TTC549 (cell line): ENCODE results near the gene SEC22C.
"Not testable (repeated sequence)": the region's sequence is repeated elsewhere in the genome, so short reads cannot be mapped to it uniquely, and the experiment has no call there.

Experiments
- FAIRE-seq: peaks from 2 replicates; lab custom pipeline; 2012; peaks lifted over from hg19 to GRCh38; lab: Jason Lieb, UNC

SEC22C gene

DNA sequence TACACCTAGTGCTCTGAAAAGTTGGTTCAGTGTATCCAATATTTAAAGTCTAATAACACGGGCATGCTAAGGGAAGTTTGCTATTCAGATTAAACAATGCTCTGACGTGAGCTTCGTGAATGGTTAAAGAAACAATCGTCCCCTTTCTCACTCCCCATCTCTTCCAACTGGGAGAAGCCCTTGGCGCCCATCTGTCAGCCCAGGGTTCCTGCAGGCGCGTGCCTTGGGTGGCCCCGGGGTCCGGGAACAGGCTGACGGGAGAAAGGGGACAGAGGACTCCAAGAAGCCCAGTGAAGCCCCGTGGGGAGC is 413 bp downstream of the SEC22C start:
- no peak for FAIRE-seq

DNA sequence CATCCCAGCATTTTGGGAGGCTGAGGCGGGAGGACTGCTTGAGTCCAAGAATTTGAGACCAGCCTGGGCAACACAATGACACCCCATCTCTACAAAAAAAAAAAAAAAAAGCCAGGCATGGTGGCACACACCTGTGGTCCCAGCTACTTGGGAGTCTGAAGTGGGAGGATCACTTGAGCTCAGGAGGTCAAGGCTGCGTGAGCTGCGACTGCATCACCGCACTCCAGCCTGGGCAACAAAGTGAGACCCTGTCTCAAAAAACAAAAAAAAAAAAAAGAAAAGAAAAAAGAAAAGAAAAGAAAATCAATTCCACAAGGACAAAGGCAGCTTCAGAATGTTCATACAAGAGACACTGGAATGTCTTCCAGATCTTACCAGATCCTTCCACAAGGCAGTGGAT is 2.4 kb downstream of the SEC22C start:
- FAIRE-seq = not testable (repeated sequence)

DNA sequence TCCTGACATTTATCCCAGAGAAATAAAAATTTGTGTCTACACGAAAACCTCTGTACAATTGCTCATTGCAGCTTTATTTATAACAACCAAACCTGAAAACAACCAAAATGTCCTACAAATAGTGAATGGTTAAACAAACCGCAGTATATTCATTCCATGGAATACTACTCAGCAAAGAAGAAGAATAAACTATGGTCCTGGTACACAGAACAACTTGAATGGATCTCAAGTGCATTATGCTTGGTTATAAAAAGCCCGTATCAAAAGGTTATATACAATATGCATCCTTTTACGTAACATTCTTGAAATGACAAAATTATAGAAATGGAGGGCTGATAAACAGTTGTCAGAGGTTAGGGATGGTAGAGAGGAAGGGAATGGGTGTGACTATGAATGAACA is 3.7 kb downstream of the SEC22C start:
- no peak for FAIRE-seq

GRCh38 chr3:42575137-42575741 is 6.5 kb downstream of the SEC22C start:
- no peak for FAIRE-seq

DNA sequence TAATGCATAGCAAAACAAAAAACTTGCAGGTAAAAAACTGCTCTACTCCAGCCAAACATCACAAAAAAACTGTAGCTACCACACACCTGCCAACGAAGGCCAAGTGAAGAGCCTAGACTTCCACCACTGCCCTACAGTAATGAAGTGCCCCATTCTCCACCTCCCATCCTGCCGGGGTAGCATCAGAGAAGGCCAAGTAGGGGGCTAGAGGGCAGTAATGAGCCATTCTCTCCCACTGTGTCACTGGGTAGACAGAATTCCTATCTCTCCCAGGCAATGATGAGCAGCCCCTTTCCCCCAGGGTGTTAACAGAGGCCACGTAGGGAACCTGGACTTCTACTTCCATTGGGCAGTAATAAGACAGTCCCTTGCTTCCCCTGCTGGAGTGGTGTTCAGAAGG is 9.5 kb downstream of the SEC22C start:
- no peak for FAIRE-seq

DNA sequence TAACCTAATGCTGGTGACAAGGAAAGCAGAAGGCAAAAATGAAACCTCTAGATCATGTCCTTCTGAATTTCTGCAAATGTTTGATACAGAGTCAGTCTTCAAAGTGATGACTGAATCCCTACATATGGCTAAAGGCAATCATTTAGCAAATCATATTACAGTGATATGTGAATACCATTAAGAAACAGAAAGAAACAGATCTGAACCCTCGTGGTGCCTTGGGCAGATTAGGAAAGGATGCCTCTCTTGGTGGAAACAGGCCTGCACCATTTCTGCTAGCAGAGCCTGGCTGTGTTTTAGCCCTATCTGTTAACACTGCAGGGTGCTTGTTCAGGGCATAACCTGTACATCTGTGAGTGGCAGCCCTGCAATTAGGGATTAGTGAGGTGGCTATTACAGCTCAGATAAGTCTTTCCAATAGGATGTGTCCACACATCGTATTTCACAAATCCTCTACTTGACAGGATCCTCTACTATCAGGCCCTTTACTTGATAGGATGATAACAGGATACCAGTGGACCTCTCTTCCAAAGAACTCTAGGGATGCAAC is 12.1 kb downstream of the SEC22C start:
- no peak for FAIRE-seq

- no peak for FAIRE-seq
Measured at GRCh38 chr3:42562047-42562907, 19.5 kb downstream of the SEC22C start.

DNA sequence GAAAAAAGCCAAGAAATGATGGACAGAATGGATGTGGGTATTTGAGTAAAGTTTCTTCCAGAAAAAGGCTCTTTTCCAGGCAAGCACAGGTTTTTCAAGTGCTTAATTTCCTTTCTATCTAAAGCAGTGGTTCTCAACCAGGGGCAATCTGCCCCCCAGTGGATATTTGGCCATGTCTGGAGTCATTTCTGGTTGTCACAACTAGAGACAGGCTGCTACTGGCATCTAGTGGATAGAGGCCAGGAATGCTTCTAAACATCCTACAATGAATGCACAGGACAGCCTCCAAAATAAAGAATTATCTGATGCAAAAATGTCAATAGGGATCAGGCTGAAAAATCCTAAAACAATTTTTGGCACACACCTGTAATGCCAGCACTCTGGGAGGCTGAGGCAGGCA is 23.9 kb downstream of the SEC22C start:
- FAIRE-seq = no peak

DNA sequence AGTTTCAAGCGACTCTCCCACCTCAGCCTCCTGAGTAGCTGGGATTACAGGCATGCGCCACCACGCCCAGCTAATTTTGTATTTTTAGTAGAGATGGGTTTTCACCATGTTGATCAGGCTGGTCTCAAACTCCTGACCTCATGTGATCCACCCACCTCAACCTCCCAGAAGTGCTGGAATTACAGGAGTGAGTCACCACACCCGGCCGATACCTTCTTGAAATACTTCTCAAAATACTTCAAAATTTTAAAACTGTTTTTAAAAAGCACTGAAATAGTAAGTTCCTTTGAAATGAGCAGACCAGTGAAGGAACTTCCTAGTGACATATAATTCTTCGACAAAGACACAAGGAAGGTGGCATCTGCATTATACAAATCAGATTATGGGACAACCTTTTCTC is 24.9 kb downstream of the SEC22C start:
- FAIRE-seq = not testable (repeated sequence)

DNA sequence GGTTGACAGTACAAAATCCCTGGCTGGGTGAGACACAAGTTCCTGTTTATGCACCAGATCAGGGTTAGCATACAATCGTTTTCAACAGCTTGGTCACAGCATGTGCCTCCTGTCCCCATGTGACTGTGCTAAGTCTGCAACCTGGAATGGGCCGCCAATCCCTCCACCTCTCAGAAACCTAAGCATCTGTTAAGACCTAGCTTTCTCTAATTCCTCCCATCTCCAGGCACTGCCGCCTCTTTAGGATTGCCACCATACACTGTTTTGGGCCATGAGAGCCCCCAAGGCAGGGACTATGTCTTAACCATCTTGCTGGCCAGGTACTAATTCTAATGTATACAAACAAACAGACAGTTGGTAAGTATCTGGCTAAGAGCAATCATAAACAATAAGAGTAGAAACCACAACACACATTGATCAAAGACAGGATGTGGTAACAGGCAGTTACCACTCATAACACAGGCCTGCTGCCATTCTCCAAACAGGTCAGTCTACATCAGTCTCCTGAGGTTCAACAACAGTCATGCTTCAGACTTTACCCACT is 25.6 kb downstream of the SEC22C start:
- FAIRE-seq = no peak

DNA sequence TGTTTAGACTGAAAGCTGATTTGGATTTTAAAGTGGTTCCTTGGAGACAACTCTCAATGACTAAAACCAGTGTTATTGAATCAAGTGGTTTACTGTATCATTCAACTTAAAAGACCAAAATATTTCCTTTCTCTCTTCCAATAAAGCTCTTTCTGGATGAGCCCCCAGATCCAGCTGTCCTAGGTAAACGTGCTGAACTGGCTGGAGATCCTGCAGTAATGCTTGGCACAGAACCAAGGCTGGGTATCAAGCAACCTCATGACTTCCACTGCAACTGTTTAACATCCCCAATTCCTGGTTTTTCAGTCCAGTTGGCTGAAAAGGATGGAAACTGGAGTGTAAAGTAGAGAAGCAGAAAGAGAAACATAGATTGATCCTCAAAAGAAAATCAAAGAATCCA is 28.9 kb downstream of the SEC22C start:
- FAIRE-seq = no peak

DNA sequence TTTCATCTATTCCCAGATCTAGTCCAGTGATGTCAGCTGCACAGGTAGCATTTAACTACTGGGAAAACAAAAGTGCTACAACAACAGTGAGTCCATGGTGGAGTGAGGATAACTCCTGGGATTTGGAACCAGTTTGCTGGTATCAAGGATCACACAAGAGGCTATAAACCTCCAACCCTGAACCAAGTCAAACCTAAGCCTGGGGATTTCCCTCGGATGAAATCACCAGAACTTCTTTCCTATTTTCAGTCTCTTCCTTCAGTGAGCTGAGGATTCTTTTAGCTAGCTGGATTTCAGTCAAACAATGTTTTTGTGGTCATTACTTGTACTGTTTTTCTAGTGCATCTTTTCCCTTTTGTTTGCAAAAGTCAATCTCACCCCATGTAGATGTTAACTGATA is 31.5 kb downstream of the SEC22C start:
- no peak for FAIRE-seq

DNA sequence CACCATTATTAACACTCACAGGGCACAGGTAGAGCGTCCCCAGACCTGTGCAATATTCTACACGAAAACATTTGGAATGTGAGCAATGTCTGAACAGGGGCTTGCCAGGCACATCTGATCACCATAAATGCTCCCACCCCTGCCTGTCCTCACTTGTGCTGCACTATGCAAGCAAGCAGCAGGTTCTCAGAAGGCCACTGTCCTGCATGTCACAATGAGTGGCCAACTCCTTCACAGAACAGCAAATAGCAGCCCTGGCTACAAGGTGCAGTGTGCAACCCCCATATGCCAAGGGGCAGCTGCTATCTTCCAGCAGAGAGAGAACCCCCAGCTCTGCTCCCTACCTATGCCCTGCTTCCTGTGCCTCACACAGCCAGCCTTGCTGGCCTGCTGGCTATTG is 32.6 kb downstream of the SEC22C start:
- no peak for FAIRE-seq

DNA sequence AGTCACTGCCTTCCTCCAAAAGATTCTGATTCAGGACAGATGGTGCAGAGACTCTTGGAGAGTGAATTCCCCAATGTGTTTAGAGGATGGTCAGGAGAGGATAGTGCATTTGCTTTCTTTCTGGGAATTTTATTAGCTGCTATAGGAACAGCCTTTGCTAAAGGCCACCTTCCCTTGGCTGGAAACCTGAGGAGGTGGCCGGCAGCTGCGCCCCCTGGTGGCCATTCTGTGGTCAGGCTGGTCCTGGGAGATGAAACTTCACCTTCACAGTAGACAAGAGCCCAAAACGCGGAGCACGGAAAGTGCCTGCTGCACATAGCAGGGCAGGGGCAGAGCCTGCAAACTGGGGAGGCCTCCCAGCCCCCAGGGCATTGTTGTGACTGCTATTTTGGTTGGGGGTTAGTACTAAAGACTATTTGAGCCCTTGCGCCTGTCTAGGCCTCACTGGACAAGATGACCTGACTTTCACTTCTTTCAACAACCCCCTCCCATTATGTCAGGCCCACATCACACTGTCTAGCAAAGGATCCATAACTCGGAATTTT is 34.3 kb downstream of the SEC22C start:
- FAIRE-seq = no peak

DNA sequence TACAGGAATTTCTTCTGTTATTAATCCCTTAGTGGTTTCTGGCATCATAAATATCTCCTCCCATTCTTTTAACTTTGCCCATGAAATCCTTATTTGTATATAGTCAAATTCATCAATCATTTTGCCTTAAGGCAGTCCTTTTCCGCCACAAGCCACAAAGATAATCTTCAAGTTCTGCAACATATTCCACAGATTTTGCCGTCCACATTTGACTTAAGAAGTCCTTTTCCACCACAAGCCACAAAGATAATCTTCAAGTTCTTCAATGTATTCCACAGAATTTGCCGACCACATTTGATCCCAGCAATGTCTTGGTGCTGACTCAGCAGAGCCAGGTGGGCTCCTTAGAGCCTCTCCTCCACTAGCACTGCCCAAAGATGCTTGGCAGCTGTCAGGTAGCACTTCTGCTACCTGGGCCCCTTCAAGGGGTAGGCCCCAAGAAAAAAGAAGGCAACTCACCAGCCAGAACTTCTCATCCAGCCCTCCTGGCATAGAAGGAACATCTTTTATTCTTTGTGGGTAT is 35.0 kb downstream of the SEC22C start:
- FAIRE-seq = no peak

GRCh38 chr3:42545284-42545900 is 36.4 kb downstream of the SEC22C start:
- no peak for FAIRE-seq

GRCh38 chr3:42544492-42545283 is 37.1 kb downstream of the SEC22C start:
- no peak for FAIRE-seq

DNA sequence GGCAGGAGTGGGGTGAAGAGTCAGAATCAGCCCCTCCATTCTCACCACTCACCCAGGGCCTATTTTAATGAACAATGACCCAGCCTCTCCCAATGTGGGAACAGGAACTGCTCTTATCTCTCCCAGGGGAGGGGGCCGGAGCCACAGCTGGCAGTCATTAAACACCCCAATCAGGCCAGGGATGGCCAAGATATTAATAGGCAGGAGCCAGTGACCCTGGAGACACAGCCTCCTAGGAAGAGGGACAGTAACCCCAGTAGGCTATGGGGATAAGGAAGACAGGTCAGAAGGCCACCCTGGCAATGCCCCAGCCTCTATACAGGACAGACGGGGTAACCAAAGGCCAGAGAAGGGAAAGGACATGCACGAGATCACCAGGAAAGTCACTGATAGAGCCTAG is 40.7 kb downstream of the SEC22C start:
- no peak for FAIRE-seq

- FAIRE-seq = no peak
Measured at GRCh38 chr3:42539871-42540714, 41.7 kb downstream of the SEC22C start.

GRCh38 chr3:42537350-42537749 is 44.4 kb downstream of the SEC22C start:
- no peak for FAIRE-seq
